Stimulated activated CD4-positive, alpha-beta T cell treated with anti-CD3 and anti-CD28 coated beads, Interleukin-4, amount 100 ng/mL, for 48 hours (primary cell): ENCODE data around the gene LIMCH1.
A peak's percentile ranks its signal among the peaks of the same experiment; 100 is the strongest.
"Not testable (repeated sequence)": the region's sequence is repeated elsewhere in the genome, so short reads cannot be mapped to it uniquely, and the experiment has no call there.

ENCODE experiments used
- DNase-seq, 2 donors: peaks; one replicate each; pipeline ENCODE4 v3.0.0-alpha.2; 2020; ENCODE audit warnings: low read depth in 2 of 2

The LIMCH1 gene

GRCh38 chr4:41678086-41678816, 140.3 kb downstream of the LIMCH1 start:
- no peak for DNase-seq

GRCh38 chr4:41678951-41679350, 141.0 kb downstream of the LIMCH1 start:
- DNase-seq = no peak

GRCh38 chr4:41679991-41680390, 142.0 kb downstream of the LIMCH1 start:
- no peak for DNase-seq

GRCh38 chr4:41681054-41681453, 143.1 kb downstream of the LIMCH1 start:
- no peak for DNase-seq

DNA sequence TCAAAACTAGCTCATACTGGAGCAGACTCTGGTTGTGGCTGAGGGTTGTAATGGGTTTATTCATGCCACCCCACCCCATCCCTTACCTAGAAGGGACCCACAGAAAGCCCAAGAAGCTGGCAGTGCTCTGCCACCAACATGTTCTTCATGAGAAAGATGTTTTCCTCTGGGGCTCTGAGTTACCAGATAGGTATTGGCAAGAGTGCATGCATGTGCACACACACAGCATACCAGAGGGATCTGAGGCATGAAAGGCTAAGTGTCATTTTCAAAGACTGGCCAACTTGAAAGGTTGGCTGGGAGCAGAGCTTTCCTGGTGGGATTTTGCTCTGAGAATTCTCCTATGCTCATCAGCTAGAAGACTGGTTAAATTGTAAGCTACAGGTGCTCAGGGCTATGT, 145.4 kb downstream of the LIMCH1 start:
- no peak for DNase-seq

DNA sequence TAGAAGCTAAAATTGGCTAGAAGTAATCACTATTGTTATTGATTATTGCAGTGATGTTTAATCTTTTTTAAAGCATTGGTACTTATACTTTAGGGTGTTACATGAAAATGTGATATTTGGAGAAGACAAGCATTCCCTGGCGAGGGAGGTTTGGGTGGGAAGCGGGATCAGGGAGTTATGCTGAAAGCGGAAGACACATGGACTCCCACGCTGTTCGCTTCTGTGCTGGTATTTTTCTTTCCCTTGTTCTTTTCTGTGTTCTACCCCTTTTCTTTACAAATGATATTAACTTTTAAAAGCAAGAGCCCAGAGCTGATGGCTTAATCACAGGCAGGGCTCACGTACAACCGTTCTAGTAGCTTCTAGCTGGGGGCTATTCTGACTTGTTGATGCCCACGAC, 148.9 kb downstream of the LIMCH1 start:
- no peak for DNase-seq

- no peak for DNase-seq
Observed at GRCh38 chr4:41687971-41688370, 150.0 kb downstream of the LIMCH1 start.

DNA sequence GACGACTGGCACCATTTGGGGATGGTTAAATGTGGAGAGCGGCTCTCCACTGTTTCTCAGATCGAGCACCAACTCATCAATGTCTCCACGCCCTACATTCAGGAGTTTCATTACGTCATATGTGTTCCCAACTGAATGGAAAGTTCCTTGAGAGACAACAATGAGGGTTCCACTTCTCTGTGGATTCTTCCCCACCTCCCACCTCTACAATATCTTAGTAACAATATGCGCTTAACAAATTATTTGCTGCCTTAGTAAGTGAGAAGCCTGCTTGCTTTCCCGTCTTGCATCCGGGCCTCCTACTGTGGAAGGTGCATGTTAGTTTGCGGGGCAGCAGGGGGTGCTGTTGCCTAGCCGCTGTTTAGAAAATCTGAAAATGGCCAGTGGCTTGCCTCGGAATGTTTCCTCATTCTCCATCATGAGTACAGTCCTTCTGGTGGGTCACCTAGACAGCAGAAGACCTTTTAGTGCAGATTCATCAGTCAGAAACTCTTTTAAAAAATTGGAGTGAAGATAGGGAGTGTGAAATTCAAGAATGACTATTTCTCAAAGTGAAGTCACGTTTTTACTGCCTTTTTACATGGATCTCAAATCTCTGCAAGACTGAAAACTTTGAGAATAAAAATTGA, 154.9 kb downstream of the LIMCH1 start:
- DNase-seq = peak; percentile 8 to 29

GRCh38 chr4:41693629-41694028, 155.7 kb downstream of the LIMCH1 start:
- DNase-seq = no peak

DNA sequence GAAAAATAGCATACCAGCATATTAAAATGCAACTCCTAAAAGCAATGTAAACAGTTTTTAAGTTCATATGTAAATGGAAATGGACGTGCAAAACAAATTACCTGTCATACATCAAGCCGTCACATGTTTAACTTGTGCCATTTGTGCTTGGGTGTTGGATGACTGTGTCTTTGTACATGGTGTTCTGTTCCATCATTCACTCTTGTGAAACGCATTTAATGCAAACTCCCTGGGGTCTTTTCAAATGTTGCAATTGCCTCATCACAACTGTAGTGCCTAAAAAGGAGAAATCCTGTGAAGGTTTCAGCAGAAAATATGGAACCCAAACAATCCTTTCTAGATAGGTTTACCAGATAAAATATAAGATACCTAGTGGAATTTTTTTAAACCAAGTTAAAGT, 158.2 kb downstream of the LIMCH1 start:
- DNase-seq = no peak

GRCh38 chr4:41696763-41697162, 158.8 kb downstream of the LIMCH1 start:
- no peak for DNase-seq

DNA sequence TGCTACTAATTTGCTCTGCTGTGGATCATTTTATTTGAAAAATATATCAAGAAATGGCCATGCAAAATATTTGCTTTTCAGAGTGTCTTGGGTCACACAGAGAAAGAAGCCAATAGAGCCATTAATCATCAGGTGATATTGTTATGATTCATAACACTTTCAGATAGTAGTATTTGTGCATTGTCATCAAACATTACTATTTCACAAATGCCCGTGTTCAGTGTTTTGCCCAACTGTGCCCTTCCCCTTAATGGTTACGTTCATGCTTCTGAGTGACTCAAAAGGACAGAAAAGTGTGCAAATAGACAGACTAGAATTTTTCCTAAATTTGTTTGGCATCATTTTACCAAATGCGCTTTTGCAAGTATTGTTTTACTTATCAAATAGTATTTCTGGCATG, 164.0 kb downstream of the LIMCH1 start:
- DNase-seq = no peak

DNA sequence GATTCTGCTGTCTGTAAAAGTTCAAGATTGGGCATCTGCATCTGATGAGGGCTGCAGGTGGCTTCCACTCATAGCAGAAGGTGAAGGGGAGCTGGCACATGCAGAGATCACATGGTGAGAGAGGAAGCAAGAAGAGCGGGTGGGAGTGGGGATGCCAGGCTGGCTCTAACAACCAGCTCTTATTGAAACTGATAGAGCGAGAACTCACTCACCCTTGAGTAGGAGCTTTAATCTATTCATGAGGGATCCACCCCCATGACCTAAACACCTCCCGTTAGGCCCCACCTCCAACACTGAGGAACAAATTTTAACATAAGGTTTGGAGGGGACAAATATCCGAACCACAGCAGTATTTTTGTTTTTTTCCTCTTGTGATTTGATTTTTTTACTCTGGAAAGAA, 164.8 kb downstream of the LIMCH1 start:
- DNase-seq = no peak

DNA sequence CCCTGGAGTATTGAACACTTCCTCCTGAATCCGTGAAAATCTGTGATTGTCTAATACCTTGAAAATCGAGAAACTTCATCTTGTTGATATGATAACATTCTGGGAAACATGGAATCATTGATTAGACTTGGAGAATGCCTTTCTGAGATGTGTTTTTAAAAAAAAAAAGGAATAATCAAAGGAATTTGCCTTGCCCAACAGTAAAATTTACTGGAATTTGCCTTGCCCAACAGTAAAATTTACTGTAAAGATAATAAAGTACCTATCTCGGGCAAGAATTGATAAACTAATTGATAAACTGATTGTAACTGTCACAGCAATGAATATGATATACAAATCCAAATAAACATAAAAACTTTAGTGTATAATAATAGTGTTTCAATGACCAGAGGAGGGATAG, 165.8 kb downstream of the LIMCH1 start:
- no peak for DNase-seq

DNA sequence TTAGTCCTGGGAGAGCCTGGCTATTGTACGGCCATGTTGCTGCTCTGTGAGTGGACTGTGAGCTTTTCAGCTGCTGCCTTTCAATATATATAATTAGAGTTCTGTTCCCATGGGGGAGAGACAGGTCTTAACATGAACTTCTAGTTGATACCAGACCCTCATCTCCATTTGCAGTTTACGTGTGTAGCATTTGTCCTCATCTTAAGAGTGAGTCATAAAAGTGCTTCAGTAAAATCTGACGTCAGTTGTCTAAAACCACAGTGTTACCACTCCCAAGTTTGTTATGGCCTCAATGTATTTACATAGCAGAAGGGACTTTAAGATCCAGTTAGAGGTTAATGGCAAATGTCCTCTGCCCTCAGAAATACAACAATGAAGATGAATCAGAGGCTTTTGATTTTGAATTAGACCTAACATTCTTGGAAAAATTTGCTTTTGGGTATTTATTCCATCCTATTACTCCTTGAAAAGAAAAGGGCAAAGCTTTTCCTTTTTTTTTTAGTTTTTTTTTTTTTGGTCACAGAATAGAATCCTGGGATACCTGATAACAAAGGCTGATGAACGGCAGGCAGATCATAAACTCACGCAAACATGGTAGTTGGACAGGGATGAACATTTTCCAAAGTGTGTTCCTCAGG, 172.0 kb downstream of the LIMCH1 start:
- DNase-seq = no peak

- not testable (repeated sequence) for DNase-seq
Observed at GRCh38 chr4:41711654-41712053, 173.7 kb downstream of the LIMCH1 start.

GRCh38 chr4:41712425-41712824, 174.5 kb downstream of the LIMCH1 start:
- DNase-seq = no peak

DNA sequence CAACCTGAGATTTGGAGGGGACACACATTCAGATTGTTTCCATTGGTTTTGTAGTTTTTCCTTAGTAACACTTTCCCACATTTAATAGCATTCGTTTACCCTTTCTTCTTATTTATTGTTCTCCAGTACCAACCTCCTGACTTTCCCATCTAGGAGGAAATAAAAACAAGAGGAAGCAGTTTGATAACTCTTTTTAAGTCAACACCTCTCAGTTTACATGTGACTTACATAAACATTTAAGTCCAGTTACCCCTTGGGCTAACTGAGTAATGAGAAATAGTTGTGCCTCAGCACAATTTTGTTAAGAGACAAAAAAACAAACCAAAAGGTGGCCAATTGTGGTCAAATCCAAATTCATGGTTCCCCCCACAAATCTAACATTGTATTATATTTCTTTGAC, 175.8 kb downstream of the LIMCH1 start:
- no peak for DNase-seq

GRCh38 chr4:41714364-41715000, 176.5 kb downstream of the LIMCH1 start:
- no peak for DNase-seq

DNA sequence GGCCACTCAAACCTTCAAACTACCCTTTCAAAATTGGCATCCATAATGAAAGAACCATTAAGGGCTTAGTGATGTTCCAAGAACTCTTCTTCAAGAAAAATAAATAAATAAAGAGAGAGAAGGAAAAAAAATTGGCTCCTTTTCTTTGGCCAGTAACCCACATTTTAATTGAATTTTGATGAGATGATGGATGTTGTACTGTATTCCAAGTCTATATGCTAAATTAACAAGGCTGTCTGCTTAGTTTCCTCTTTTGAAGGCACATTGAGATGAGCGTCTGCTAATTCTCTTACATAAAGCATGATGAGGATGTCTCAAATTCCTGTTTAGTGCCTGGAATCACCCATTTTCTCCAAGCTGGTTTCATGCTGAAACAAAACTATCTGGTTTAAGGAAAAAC, 177.2 kb downstream of the LIMCH1 start:
- no peak for DNase-seq

- no peak for DNase-seq
Observed at GRCh38 chr4:41718907-41719306, 180.9 kb downstream of the LIMCH1 start.

DNA sequence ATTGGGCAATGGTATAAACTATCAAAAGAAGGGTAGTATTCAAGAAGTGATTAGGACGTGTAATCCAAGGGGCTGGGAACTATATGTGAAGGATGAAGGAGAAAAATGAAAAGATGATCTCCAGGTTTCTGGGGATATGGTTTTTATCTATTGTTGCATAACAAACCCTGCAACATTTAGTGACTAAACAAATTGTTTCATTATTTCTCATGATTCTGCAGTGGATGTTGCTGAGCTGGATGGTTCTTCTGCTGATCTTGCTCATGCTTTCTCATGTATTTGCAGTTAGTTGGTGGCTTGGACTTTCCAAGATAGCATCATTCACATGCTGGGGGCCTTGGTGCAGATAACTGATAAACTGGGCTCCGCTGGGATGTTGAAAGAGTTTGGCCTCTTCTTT, 181.5 kb downstream of the LIMCH1 start:
- DNase-seq = no peak

- no peak for DNase-seq
Observed at GRCh38 chr4:41722181-41722580, 184.2 kb downstream of the LIMCH1 start.
